GM21786 (cell line): ENCODE results near the gene FCER1A.
"Not testable (repeated sequence)": the region's sequence is repeated elsewhere in the genome, so short reads cannot be mapped to it uniquely, and the experiment has no call there.

ENCODE experiments used
- ATAC-seq: cut with Tn5 transposase; IDR thresholded peaks from one replicate; pipeline ENCODE4 v1.9.1; 2021; ENCODE audit not compliant: unreplicated experiment

Gene FCER1A

DNA sequence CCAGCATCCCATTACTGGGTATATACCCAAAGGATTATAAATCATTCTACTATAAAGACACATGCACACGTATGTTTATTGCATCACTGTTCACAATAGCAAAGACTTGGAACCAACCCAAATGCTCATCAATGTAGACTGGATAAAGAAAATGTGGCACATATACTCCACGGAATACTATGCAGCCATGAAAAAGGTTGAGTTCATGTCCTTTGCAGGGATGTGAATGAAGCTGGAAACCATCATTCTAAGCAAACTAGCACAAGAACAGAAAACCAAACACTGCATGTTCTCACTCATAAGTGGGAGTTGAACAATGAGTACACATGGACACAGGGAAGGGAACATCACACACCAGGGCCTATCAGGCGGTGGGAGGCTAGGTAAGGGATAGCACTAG lies 47.2 kb downstream of the FCER1A start:
- ATAC-seq, result not testable (repeated sequence)

DNA sequence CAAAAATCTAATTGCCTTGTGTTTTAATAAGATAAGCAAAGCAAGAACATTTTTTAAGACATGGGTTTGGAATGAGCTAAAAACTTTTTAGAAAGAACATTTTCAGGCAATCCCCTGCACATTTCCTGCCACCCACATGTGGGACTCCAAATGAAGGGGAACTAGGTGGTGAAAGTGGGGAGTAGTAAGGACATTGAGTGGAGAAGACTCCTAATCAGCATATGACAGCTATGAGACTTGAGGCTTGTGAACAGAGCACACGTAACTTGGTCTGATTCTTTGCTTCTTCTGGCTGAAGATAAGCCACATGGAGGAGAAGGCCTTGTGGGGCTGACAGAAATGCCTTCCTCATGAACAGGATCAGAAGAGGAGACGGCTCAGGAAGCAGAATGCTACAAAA lies 50.3 kb downstream of the FCER1A start:
- no peak for ATAC-seq
